Naive thymus-derived CD8-positive, alpha-beta T cell (primary cell): ENCODE measurements around the gene FMO3. TPM values are rescaled to one million over a fixed set of nuclear protein-coding genes. Genes with fewer than 3 reads are reported as not detected.

ENCODE experiments used
- ATAC-seq, 2 donors: fragments of 150-1000 bp; cut with Tn5 transposase in 1 of 2; sonication (Bioruptor Pico), chemical (Tn5 transposase) in 1 of 2; 1 replicate in 1 of 2; 2 replicates in 1 of 2; pipeline ENCODE4 v1.10.0; 2021; ENCODE audit warnings: mild to moderate bottlenecking in 2 of 2, moderate library complexity in 2 of 2
- POLR2A ChIA-PET: fragments of 350-600 bp; sonication (Branson Sonifier 250); formaldehyde crosslinking; loops from one replicate; lab custom pipeline; 2021; ENCODE audit warnings: antibody characterized with exemption; lab: Charles Lee
- DNase-seq, 10 donors: peaks; one replicate each; pipeline versions ENCODE4 v3.0.0 to v3.0.0-alpha.2; 2020 to 2022
- H3K27ac Mint-ChIP-seq, 10 donors: one replicate each; pipeline ENCODE4 v1.8.0; 2020 to 2022; ENCODE audit warnings: mild to moderate bottlenecking in 10 of 10, mixed read lengths in 10 of 10, moderate library complexity in 4 of 10, inconsistent platforms in 1 of 10
- H3K27me3 Mint-ChIP-seq, 5 donors: one replicate each; pipeline ENCODE4 v1.8.0; 2021 to 2022; ENCODE audit warnings: mixed read lengths in 5 of 5
- H3K36me3 Mint-ChIP-seq, 3 donors: one replicate each; pipeline ENCODE4 v1.8.0; 2020 to 2022; ENCODE audit warnings: mixed read lengths in 3 of 3, mild to moderate bottlenecking in 2 of 3, inconsistent platforms in 1 of 3
- H3K4me1 Mint-ChIP-seq, 4 donors: one replicate each; pipeline ENCODE4 v1.8.0; 2021 to 2022; ENCODE audit warnings: mixed read lengths in 4 of 4
- H3K4me3 Mint-ChIP-seq, 10 donors: one replicate each; pipeline ENCODE4 v1.8.0; 2020 to 2022; ENCODE audit warnings: mild to moderate bottlenecking in 10 of 10, mixed read lengths in 10 of 10, moderate library complexity in 6 of 10, inconsistent platforms in 1 of 10
- H3K9me3 Mint-ChIP-seq, 9 donors: one replicate each; pipeline ENCODE4 v1.8.0; 2020 to 2022; ENCODE audit warnings: mixed read lengths in 9 of 9, mild to moderate bottlenecking in 3 of 9, inconsistent platforms in 1 of 9, moderate library complexity in 1 of 9
- polyA plus RNA-seq, 3 donors: library from polyadenylated mRNA; unstranded; fragments of 300-500 nt; fragmentation: Illumina TruSeq; gene quantifications; one replicate each; pipeline ENCODE4 v1.2.3, GENCODE V29; 2021
- total RNA-seq, 8 experiments: library from RNA in 2 of 8; stranded (reverse) in 2 of 8; gene quantifications; one replicate each; pipeline ENCODE4 v1.2.3 and lab custom pipeline; 2021 to 2026

The FMO3 gene
- total and polyA plus RNA-seq, 5 experiments from 2014 or later: not detected

DNA sequence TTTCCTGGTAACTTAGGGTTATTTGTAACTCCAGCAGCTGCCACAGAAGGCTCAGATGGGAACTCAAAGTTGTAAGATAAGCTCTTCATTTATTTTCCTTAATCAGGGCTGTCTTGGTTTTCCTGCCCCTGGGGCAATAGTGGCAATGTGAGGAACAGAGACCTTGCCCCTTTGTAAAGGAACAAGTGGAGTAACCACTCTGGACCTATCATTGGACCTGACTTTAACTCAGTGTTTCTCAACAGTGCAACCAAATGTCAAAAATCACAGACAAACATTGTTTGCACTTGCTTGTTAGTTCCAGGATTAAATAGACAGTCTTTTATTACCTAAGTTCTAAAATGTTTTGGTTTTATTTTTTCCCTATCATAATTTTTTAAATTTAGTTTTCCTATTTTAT, 2.8 kb upstream of the FMO3 start:
- Mint-ChIP-seq H3K4me1 (no peaks in the 10 kb centered on the region), H3K27ac (no peak overlapping the region), H3K36me3 (peaks cover 0 to 3% (median 0%) of the 10 kb centered on the region in 3 donors), H3K4me3 (no peak overlapping the region), H3K27me3 (peaks cover 0 to 16% (median 3%) of the 10 kb centered on the region in 5 donors), H3K9me3 (no peaks in the 10 kb centered on the region)
- POLR2A ChIA-PET: no interaction called here
- ATAC-seq: no peak
- no peak for DNase-seq

DNA sequence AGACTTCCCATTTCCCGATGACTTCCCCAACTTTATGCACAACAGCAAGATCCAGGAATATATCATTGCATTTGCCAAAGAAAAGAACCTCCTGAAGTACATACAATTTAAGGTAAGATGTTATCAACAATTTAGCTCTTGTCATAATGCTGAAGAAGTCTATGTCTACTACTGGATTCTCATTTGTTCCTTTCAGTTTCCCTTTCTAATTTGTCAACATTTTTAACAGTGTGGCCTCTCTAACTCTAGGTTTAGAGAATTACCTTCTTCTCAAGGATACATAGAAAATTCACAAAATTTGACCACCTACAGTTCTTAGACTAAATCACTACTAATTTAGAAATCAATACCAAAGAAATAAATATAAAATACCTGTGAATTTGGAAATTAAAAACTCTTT, 13.2 kb downstream of the FMO3 start:
- H3K4me1 Mint-ChIP-seq: no peaks in the 10 kb centered on the region
- DNase-seq: no peak
- H3K27ac Mint-ChIP-seq: no peak overlapping the region
- no peaks in the 10 kb centered on the region for H3K36me3 Mint-ChIP-seq
- peaks cover 0 to 24% (median 11%) of the 10 kb centered on the region in 5 donors for H3K27me3 Mint-ChIP-seq
- no peak overlapping the region for H3K4me3 Mint-ChIP-seq
- peaks cover 0 to 4% (median under 1%) of the 10 kb centered on the region in 9 donors for H3K9me3 Mint-ChIP-seq
- ATAC-seq: no peak
- POLR2A ChIA-PET: no interaction called here

DNA sequence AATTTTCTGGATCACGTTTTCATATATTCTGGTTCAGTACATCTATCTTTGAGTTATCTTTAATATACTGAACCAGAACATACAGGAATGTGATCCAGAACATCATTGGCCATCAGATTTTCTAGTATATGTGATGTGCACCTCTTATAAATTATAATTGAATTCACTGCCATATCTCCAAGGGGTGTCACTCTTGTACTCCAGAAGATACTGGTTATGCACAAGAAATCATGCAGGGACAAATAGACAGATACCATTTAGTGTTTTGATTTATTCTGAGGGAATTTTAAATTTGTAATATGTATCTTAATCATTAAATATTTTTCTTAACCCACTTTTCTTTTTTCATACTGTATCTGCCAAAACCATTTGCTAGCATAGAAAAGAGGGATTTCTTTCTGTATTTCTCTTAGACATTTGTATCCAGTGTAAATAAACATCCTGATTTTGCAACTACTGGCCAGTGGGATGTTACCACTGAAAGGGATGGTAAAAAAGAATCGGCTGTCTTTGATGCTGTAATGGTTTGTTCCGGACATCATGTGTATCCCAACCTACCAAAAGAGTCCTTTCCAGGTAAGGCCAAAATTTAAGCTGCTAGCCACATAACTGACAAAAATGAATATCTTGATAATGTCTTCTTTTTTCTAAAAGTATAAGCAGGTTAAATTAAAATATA, 16.7 kb downstream of the FMO3 start:
- POLR2A ChIA-PET: no interaction called here
- H3K36me3 Mint-ChIP-seq: no peaks in the 10 kb centered on the region
- DNase-seq (no peak), ATAC-seq (no peak)
- no peaks in the 10 kb centered on the region for H3K4me1 Mint-ChIP-seq
- peaks cover 0 to 3% (median 0%) of the 10 kb centered on the region in 9 donors for H3K9me3 Mint-ChIP-seq
- H3K4me3 Mint-ChIP-seq: no peak overlapping the region
- peaks cover 3 to 24% (median 12%) of the 10 kb centered on the region in 5 donors for H3K27me3 Mint-ChIP-seq
- no peak overlapping the region for H3K27ac Mint-ChIP-seq

DNA sequence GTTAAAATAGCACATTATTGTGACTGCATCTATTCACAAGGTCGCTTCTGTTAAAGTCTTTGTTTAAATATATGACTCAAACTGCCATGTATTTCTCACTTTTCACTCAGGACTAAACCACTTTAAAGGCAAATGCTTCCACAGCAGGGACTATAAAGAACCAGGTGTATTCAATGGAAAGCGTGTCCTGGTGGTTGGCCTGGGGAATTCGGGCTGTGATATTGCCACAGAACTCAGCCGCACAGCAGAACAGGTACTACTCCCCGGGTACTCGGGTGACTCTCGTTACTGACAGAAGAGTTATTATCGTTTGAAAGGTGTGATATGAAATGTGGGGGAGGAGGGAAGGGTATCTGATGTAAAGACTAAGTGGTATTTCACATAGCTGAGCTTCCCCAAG, 17.3 kb downstream of the FMO3 start:
- Mint-ChIP-seq H3K9me3 (peaks cover 0 to 3% (median 0%) of the 10 kb centered on the region in 9 donors), H3K4me3 (no peak overlapping the region), H3K4me1 (no peaks in the 10 kb centered on the region), H3K36me3 (no peaks in the 10 kb centered on the region), H3K27me3 (peaks cover 6 to 28% (median 15%) of the 10 kb centered on the region in 5 donors), H3K27ac (no peak overlapping the region)
- POLR2A ChIA-PET: no interaction called here
- DNase-seq: no peak
- ATAC-seq: no peak

DNA sequence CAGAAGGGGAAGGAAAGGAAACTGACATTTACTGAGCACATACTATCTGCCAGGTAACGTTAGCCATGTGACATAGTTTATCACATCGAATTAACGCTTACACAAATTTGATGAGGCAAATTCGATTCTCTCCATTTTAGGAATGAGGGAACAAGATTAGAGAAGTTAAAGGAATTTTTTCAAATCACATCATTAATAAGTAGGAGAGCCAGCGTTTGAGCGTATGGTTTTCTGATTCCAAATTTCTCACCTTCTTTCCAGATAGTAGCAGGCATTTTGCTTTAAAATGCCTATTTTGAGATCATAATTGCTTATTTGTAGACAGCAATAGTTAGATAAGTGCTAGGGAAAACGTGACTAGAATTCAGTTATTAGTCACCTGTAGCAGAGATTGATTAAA, 19.3 kb downstream of the FMO3 start:
- peaks cover 0 to 3% (median 0%) of the 10 kb centered on the region in 9 donors for H3K9me3 Mint-ChIP-seq
- ATAC-seq (no peak), DNase-seq (no peak)
- H3K4me1 Mint-ChIP-seq: no peaks in the 10 kb centered on the region
- POLR2A ChIA-PET: no interaction called here
- no peak overlapping the region for H3K27ac Mint-ChIP-seq
- H3K4me3 Mint-ChIP-seq: no peak overlapping the region
- peaks cover 8 to 34% (median 14%) of the 10 kb centered on the region in 5 donors for H3K27me3 Mint-ChIP-seq
- H3K36me3 Mint-ChIP-seq: no peaks in the 10 kb centered on the region

DNA sequence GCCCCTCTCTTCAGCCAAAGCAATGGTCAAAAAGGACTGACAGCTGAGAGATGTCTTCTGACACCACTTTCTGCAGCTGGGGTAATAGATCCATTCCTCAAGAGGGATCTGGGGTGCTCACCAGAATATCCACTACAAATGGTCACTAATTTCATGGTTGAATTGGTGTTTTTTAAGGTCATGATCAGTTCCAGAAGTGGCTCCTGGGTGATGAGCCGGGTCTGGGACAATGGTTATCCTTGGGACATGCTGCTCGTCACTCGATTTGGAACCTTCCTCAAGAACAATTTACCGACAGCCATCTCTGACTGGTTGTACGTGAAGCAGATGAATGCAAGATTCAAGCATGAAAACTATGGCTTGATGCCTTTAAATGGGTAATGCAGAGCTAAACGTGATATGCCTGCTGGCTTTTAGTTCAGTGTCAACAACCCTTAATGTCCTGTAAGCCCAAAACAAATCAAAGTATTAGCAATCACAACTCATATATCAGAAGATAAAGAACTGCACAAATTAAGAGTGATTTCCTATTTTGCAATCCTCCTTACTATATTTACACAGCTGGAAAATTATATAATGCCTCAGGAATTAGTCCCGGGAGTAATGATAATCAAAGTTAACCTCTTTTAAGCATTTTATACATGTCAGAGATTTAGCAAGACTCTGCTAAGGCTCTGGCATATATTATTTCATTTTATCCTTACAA, 20.1 kb downstream of the FMO3 start:
- Mint-ChIP-seq H3K36me3 (no peaks in the 10 kb centered on the region), H3K4me1 (no peaks in the 10 kb centered on the region), H3K27ac (no peak overlapping the region), H3K27me3 (peaks cover 8 to 37% (median 14%) of the 10 kb centered on the region in 5 donors), H3K4me3 (no peak overlapping the region), H3K9me3 (peaks cover 0 to 3% (median 0%) of the 10 kb centered on the region in 9 donors)
- DNase-seq (no peak), ATAC-seq (no peak)
- POLR2A ChIA-PET: no interaction called here

DNA sequence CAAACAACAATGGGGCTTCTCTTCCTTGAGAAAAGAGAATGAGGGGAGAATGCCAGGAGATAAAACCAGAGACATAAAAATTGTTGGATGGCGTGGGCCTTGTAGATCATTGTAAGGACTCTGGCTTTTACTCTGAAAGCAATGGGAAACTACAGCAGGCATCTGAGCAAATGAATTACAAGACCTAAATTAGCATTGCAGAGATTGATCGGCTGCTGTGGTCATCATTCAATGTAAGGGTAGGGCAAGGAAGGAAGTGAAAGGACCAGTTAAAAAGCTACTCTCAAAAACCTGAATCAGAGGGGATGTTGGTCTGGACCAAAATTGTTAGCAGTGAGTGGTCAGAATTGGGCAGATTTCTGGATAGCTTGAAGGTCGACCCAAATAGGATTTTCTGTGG, 21.4 kb downstream of the FMO3 start:
- no peaks in the 10 kb centered on the region for H3K36me3 Mint-ChIP-seq
- H3K9me3 Mint-ChIP-seq: peaks cover 0 to 3% (median 0%) of the 10 kb centered on the region in 9 donors
- H3K27ac Mint-ChIP-seq: no peak overlapping the region
- DNase-seq: no peak
- H3K4me1 Mint-ChIP-seq: no peaks in the 10 kb centered on the region
- peaks cover 13 to 37% (median 16%) of the 10 kb centered on the region in 5 donors for H3K27me3 Mint-ChIP-seq
- POLR2A ChIA-PET: no interaction called here
- ATAC-seq: no peak
- H3K4me3 Mint-ChIP-seq: no peak overlapping the region

DNA sequence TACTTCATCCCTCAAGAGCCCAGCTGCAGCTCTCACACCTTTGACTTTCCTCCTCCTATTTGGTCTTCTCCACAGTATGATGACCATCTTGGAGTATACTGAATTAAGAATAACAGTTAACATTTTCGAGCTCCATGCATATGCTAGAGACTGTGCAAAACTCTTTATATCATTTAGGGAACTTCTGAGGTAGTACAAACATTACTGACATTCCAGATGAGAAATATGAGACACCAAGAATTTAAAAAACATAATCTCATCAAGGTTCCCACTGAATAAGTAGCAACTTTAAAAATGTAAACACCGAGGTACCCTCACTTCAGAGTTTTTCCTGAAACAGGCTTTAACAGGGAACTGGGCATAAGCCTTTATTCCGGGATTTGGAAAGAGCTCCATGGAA, 22.7 kb downstream of the FMO3 start:
- Mint-ChIP-seq H3K9me3 (peaks cover 0 to 3% (median 0%) of the 10 kb centered on the region in 9 donors), H3K4me1 (no peaks in the 10 kb centered on the region), H3K4me3 (no peak overlapping the region), H3K27ac (no peak overlapping the region), H3K36me3 (no peaks in the 10 kb centered on the region), H3K27me3 (peaks cover 13 to 37% (median 17%) of the 10 kb centered on the region in 5 donors)
- ATAC-seq (no peak), DNase-seq (no peak)
- POLR2A ChIA-PET: no interaction called here

DNA sequence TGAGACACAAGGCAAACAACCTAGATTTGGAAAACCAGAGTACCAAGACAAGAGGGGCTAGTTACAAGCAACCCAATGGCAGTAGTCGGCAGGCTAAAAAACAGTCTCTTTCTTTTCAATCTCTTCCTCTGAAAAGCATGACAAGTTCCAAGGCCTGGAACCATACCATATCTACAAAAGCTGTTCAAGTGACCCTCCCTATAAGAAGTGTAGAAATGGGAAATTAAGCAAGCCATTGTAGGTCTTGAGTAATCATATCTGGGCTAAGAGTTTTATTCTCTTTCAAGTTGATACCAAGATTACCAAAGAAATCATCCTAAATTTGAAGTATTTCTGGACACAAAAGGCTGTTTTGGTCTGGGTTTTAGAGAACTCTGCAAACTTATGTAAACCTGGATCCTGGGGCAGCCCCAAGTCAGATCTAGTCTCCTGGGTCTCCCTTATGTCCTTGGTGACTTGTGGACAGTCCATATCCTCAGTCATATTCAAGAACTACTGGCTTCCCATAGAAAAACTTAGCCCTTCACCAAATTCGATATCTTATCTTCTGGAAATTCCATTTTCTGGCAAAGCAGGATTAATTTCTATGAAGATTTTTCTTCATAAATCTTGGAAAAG, 24.7 kb downstream of the FMO3 start:
- H3K9me3 Mint-ChIP-seq: peaks cover 0 to 3% (median 0%) of the 10 kb centered on the region in 9 donors
- no peak for DNase-seq
- H3K27ac Mint-ChIP-seq: no peak overlapping the region
- no peaks in the 10 kb centered on the region for H3K4me1 Mint-ChIP-seq
- POLR2A ChIA-PET: no interaction called here
- peaks cover 9 to 45% (median 15%) of the 10 kb centered on the region in 5 donors for H3K27me3 Mint-ChIP-seq
- no peak for ATAC-seq
- H3K36me3 Mint-ChIP-seq: no peaks in the 10 kb centered on the region
- no peak overlapping the region for H3K4me3 Mint-ChIP-seq

DNA sequence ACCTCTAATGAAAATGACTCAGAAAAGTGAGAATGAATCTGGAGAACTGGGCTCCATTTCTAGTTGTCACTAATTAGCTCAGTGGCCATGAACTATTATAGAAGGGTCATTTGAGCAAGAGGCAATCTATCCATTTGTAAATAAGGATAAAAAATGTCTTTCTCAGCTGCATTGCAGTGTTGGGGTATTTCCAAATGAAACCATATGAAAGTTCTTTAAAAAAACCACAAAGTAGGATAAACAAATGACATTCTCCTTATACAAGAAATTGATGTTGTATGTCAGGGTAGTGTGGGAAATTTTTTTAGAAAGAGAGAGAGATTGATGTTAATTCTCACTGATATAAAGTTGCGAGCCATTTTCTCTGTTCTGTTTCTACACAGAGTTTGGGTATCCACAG, 26.0 kb downstream of the FMO3 start:
- POLR2A ChIA-PET: no interaction called here
- no peaks in the 10 kb centered on the region for H3K9me3 Mint-ChIP-seq

DNA sequence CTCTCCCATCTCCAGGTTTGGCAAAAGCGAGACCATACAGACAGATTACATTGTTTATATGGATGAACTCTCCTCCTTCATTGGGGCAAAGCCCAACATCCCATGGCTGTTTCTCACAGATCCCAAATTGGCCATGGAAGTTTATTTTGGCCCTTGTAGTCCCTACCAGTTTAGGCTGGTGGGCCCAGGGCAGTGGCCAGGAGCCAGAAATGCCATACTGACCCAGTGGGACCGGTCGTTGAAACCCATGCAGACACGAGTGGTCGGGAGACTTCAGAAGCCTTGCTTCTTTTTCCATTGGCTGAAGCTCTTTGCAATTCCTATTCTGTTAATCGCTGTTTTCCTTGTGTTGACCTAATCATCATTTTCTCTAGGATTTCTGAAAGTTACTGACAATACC, 26.4 kb downstream of the FMO3 start:
- Mint-ChIP-seq H3K9me3 (peaks cover 0 to 3% (median 0%) of the 10 kb centered on the region in 9 donors), H3K4me3 (no peak overlapping the region), H3K27ac (no peak overlapping the region), H3K36me3 (no peaks in the 10 kb centered on the region), H3K27me3 (peaks cover 4 to 46% (median 12%) of the 10 kb centered on the region in 5 donors), H3K4me1 (no peaks in the 10 kb centered on the region)
- ATAC-seq (no peak), DNase-seq (no peak)
- POLR2A ChIA-PET: no interaction called here

More for the DNA sequence above, 26.0 kb downstream of the FMO3 start:
- ATAC-seq (no peak), DNase-seq (no peak)
- Mint-ChIP-seq H3K27me3 (peaks cover 5 to 46% (median 12%) of the 10 kb centered on the region in 5 donors), H3K4me1 (no peaks in the 10 kb centered on the region), H3K4me3 (no peak overlapping the region), H3K36me3 (no peaks in the 10 kb centered on the region), H3K27ac (no peak overlapping the region)

DNA sequence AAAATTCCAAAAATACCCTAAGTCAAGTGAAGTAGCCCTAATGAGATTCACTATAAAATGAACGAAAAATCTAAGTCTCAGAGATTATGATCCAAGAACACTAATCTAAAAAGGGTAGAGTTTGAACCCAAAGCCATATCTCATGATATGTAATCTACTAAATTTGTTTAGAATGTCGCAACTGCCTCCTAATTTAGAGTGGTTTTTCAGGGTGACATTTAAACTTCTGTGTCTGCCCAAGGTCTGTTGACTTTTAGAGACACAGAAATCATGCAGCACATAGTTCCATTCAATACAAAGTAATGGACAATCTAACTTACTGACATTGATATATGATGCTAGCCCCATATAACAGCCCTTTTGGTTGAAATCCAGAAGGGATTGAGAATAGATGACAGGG, 28.9 kb downstream of the FMO3 start:
- no peak overlapping the region for H3K4me3 Mint-ChIP-seq
- H3K27me3 Mint-ChIP-seq: peaks cover 7 to 27% (median 11%) of the 10 kb centered on the region in 5 donors
- H3K36me3 Mint-ChIP-seq: no peaks in the 10 kb centered on the region
- H3K4me1 Mint-ChIP-seq: peaks cover 0 to 1% (median 0%) of the 10 kb centered on the region in 4 donors
- peaks cover 0 to 4% (median 0%) of the 10 kb centered on the region in 9 donors for H3K9me3 Mint-ChIP-seq
- no peak for DNase-seq
- peak overlapping the region in 1 of 10 donors; percentile 14 for H3K27ac Mint-ChIP-seq
- POLR2A ChIA-PET: no interaction called here
- ATAC-seq: no peak

DNA sequence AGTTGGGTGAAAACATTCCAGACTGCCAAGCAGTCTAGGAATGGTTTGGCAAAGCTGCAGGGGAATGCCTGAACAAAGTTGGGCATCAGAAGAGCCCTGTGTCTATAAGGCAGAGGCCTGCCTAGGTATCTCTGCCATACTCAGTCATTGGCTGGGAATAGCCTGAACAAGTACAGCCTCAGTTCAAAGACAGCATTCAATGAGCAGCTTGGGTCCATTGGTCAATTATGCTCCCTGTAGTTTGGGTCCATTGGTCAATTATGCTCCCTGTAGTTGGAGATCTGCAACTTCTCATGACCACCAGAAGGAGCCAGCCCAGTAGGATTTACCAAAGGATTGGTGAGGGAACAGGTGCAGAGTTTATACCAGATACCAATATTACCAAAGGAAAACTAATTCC, 31.6 kb downstream of the FMO3 start:
- no peak for DNase-seq
- Mint-ChIP-seq H3K27me3 (peaks cover 5 to 23% (median 8%) of the 10 kb centered on the region in 5 donors), H3K36me3 (no peaks in the 10 kb centered on the region), H3K27ac (no peak overlapping the region), H3K4me1 (peaks cover 0 to 1% (median 0%) of the 10 kb centered on the region in 4 donors), H3K4me3 (no peak overlapping the region), H3K9me3 (peaks cover 0 to 4% (median 0%) of the 10 kb centered on the region in 9 donors)
- no peak for ATAC-seq
- POLR2A ChIA-PET: no interaction called here
